Stomach (tissue), 4 donors: ENCODE data around the gene ANKLE1.

Source experiments
- EP300 ChIP-seq: sonication (generic); formaldehyde crosslinking; IDR thresholded peaks from one replicate; pipeline ENCODE4 v1.6.1; 2017; ENCODE audit warnings: antibody characterized with exemption
- POLR2A ChIP-seq, 4 donors: fragments of 450-650 bp; IDR thresholded peaks; one replicate each; pipeline ENCODE4 v1.6.1; 2016; ENCODE audit warnings: antibody characterized with exemption in 4 of 4, control low read depth in 2 of 4, mild to moderate bottlenecking in 1 of 4, moderate library complexity in 1 of 4
- POLR2AphosphoS5 ChIP-seq, 3 donors: sonication (generic); formaldehyde crosslinking; IDR thresholded peaks; one replicate each; pipeline ENCODE4 v1.6.1; 2016; ENCODE audit warnings: antibody characterized with exemption in 3 of 3
- TF ChIP-seq, protein P1 (sequence below), 7 experiments: fragments of 450-650 bp in 4 of 7; fragments of 200-600 bp in 3 of 7; sonication (generic) in 3 of 7; IDR thresholded peaks; one replicate each; pipeline ENCODE4 v1.5.1; 2016 to 2019; ENCODE audit warnings: antibody characterized with exemption in 7 of 7, control low read depth in 2 of 7, mild to moderate bottlenecking in 1 of 7

DNA sequence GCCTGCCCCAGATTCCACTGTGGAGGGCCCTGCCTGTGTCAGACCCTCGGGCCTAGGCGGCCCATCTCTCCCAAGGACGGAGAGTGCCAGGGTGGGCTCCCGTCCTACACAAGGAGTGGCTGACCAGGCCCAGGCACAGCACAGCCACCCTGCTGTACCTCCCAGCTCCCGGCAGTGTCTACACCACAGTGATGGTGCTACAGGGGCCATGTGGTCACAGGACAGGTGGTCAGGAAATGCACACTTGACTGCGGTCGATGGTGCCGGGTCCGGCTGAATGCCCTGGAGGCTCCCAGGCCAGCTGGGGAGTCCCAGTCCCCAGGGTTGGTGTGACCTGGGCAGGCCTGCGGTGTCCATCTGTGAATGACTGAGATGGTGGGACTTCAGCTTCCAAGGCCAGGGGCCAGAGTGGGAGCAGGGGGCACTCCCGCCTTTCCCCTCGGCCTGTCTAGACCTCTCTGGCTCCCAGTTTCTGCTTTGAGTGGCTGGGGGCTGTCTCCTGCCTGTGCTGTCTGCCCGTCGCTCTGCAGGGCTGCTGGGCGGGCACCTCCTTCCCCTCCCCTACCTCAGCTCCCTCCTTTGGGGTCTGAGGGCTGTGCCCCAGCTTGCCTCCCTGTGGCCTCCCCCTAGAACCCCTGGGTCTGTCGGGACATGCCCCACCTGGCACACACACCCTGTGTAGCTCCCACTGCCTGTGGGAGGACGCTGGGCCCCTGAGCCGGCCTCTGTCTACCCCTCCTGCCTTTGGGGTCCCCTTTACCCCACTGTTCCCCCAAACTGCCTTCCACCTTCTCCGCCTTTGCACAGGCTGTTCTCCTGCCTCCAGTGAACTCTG, 40.2 kb downstream of the ANKLE1 start:
- TF ChIP-seq, protein P1, sequence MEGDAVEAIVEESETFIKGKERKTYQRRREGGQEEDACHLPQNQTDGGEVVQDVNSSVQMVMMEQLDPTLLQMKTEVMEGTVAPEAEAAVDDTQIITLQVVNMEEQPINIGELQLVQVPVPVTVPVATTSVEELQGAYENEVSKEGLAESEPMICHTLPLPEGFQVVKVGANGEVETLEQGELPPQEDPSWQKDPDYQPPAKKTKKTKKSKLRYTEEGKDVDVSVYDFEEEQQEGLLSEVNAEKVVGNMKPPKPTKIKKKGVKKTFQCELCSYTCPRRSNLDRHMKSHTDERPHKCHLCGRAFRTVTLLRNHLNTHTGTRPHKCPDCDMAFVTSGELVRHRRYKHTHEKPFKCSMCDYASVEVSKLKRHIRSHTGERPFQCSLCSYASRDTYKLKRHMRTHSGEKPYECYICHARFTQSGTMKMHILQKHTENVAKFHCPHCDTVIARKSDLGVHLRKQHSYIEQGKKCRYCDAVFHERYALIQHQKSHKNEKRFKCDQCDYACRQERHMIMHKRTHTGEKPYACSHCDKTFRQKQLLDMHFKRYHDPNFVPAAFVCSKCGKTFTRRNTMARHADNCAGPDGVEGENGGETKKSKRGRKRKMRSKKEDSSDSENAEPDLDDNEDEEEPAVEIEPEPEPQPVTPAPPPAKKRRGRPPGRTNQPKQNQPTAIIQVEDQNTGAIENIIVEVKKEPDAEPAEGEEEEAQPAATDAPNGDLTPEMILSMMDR (IDR thresholded peaks at IDR 0.05): no peak
- TF ChIP-seq POLR2AphosphoS5 (IDR thresholded peaks at IDR 0.05) (no peak), POLR2A (IDR thresholded peaks at IDR 0.05) (no peak), EP300 (no peak)
